Right cardiac atrium (tissue), 5 donors: ENCODE data around the gene STRIP1. TPM values are rescaled to one million over a fixed set of nuclear protein-coding genes. Genes with fewer than 3 reads are reported as not detected.
A peak's percentile ranks its signal among the peaks of the same experiment; 100 is the strongest.
"Not testable (repeated sequence)": the region's sequence is repeated elsewhere in the genome, so short reads cannot be mapped to it uniquely, and the experiment has no call there.

ENCODE experiments used
- ATAC-seq, 2 donors: fragments of 200-7000 bp; cut with Tn5 transposase; one replicate each; pipeline versions ENCODE4 v1.8.0 to v1.9.1; 2020; ENCODE audit warnings: moderate library complexity in 2 of 2, mild to moderate bottlenecking in 1 of 2
- DNase-seq, 3 donors: peaks; one replicate each; pipeline ENCODE4 v3.0.0-alpha.2; 2020
- H3K27ac ChIP-seq: one replicate; pipeline ENCODE4 v1.5.1; 2013; ENCODE audit warnings: mild to moderate bottlenecking, low read length, control low read depth, moderate library complexity
- H3K27me3 ChIP-seq: one replicate; pipeline ENCODE4 v1.6.1; 2013; ENCODE audit not compliant: control insufficient read depth, insufficient read depth
- H3K4me1 ChIP-seq: one replicate; pipeline ENCODE4 v1.6.1; 2013; ENCODE audit warnings: low read length; ENCODE audit not compliant: control insufficient read depth, insufficient read depth
- H3K4me3 ChIP-seq: one replicate; pipeline ENCODE4 v1.5.1; 2013; ENCODE audit warnings: low read length, control low read depth
- H3K9me3 ChIP-seq: one replicate; pipeline ENCODE4 v1.6.1; 2013; ENCODE audit warnings: low read length; ENCODE audit not compliant: control insufficient read depth
- whole genome bisulfite sequencing: extraction: QIAGEN DNeasy Blood & Tissue Kit; methylation state at CpG from one replicate; pipeline ENCODE4 v1.1.7; 2013; 5-methylcytosine and 5-hydroxymethylcytosine counted together
- intact Hi-C, 4 donors: fragments of 100-400 bp; cut with DNase I; formaldehyde crosslinking; loops; one replicate each; pipeline versions ENCODE4 v1.11.0 to v1.14.0; 2022 to 2023
- polyA plus RNA-seq: library from polyadenylated mRNA; stranded (reverse); fragments of 200-250 nt; gene quantifications from one replicate; pipeline ENCODE4 v1.2.3, GENCODE V29; 2013
- total RNA-seq, 4 donors: library from RNA; stranded (reverse); fragmentation: NEBNext Ultra II Directional; extraction: Animal tissue kit (Norgen Biotek cat#: 25700); gene quantifications; one replicate each; pipeline ENCODE4 v1.2.1, GENCODE V29; 2021
- donor health status: healthy with polysubstance abuse.
- donor health status: DM: no; HTN: yes; CAD: no.
- donor health status: DM: no; HTN: no; CAD: no.
- donor health status: DM: no; HTN: yes; CAD: no; lungs with severe emphysema.
- donor health status: DM: yes; HTN: yes; CAD: no.

STRIP1 gene
- total and polyA plus RNA-seq, 5 donors = 10.8 to 20.5 (median 18.6) TPM

- Histone ChIP-seq H3K27ac (no peak within 1 kb of the TSS), H3K4me1 (no peaks in the 10 kb centered on the region), H3K27me3 (no peaks in the 10 kb centered on the region), H3K4me3 (peak within 1 kb of the TSS; percentile 40), H3K9me3 (no peaks in the 10 kb centered on the region)
- 11% methylated on average over 27 of the region's 27 CpGs for WGBS
- intact Hi-C loops = no loop called here
- DNase-seq (no peak), ATAC-seq (no peak)
These were observed 36.3 kb downstream of the STRIP1 start, which contains the start of gene ALX3 for GRCh38 chr1:110070671-110071242. Gene ALX3 (minus strand): TSS chr1:110070672. CDS start chr1:110070612, 60 bp downstream.

DNA sequence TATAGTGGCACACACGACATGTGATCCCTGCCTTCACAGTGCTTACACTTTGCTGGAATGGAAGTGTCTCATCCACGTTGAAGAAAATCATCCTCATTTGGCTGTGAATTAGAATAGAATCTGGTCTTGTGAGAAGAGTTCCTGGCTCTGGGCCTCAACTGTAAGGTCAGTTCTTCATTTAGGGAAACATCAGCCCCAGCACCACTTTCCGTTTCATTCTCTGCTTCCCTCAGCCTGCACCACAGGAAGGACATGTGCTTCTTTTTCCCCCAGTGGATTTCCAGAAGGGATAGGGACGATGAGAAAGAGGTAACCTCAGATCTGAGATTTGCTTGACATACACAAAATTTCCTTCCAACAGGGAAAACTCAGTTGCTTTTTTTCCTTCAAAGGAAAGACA is 39.7 kb downstream of the STRIP1 start:
- DNase-seq = no peak
- Histone ChIP-seq H3K4me1 (no peaks in the 10 kb centered on the region), H3K27ac (no peak overlapping the region), H3K9me3 (no peaks in the 10 kb centered on the region), H3K4me3 (no peak overlapping the region), H3K27me3 (no peaks in the 10 kb centered on the region)
- intact Hi-C loops = no loop called here
- WGBS = 70% methylated on average over 4 of the region's 4 CpGs
- no peak for ATAC-seq

DNA sequence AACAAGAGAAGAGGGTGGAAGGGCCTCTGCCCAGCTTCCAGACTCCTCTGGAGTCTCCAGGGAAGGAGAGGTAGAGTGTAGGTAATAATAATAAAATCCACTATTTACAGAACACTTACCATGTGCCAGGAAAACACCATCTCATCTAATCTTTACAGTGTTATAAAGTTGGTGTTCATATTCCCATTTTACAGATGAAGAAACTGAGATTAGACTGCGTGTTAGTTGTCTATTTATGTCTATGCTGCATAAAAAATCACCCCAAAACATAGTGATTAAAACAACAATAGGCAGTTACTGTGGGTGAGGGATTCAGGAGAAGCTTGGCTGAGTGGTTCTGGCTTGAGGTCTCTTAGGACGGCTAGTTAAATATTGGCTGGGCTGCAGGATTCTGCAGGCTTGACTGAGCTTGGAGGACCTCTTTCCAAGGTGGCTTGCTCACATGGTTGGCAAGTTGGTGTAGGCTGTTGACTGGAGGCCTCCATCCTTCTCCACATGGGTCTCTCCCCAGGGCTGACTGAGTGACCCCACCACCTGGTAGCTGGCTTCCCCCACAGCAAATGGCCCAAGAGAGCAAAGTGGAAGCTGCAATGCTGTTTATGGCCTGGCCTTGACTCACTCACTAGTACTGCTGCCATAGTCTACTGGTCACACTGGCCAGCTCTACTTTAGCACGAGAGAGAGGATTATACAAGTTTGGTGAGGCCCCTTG is 42.5 kb downstream of the STRIP1 start:
- intact Hi-C loops = no loop called here
- no peak overlapping the region for H3K27ac ChIP-seq
- H3K27me3 ChIP-seq = no peaks in the 10 kb centered on the region
- no peaks in the 10 kb centered on the region for H3K4me1 ChIP-seq
- no peaks in the 10 kb centered on the region for H3K9me3 ChIP-seq
- no peak overlapping the region for H3K4me3 ChIP-seq
- ATAC-seq (no peak), DNase-seq (no peak)
- 83% methylated on average over 3 of the region's 3 CpGs for WGBS

DNA sequence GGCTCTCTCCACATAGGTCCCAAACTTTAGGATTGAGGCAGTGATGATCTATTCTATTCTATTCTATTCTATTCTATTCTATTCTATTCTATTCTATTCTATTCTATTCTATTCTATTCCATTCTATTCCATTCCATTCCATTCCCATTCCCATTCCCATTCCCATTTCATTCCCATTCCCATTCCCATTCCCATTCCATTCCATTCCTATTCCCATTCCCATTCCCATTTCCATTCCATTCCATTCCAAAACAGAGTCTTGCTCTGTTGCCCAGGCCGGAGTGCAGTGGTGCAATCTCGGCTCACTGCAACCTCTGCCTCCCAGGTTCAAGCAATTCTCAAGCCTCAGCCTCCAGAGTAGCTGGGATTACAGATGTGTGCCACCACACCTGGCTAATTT is 45.6 kb downstream of the STRIP1 start:
- H3K9me3 ChIP-seq, DNase-seq, H3K4me3 ChIP-seq, intact Hi-C loops, H3K27ac ChIP-seq, H3K4me1 ChIP-seq, ATAC-seq, H3K27me3 ChIP-seq: not testable (repeated sequence)
- WGBS = 95% methylated on average over 2 of the region's 2 CpGs

DNA sequence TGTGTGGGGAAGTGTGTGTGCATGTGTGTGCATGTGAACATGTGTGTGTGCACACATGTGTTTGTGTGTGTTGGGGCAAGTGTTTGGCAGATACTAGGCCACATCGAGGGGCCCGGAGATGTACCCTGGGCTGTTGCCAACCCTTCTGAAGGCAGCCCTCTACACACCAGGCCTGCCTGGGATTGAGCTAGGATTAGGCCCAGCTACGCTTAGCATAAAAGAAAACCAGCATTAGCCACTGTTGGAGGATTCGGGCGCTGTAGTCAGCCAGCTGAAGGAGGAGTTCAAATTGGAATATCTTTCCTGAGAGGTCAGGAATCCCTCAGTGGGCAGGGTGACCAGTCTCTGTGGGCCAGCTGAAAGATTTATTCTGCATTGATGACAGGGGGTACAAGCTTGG is 46.6 kb downstream of the STRIP1 start:
- no peak for ATAC-seq
- Histone ChIP-seq H3K4me1 (no peaks in the 10 kb centered on the region), H3K4me3 (no peak overlapping the region), H3K27me3 (no peaks in the 10 kb centered on the region), H3K9me3 (no peaks in the 10 kb centered on the region), H3K27ac (no peak overlapping the region)
- DNase-seq = no peak
- WGBS = 84% methylated on average over 5 of the region's 5 CpGs
- intact Hi-C loops = no loop called here

GRCh38 chr1:110082477-110082876 is 48.1 kb downstream of the STRIP1 start:
- intact Hi-C loops = no loop called here
- DNase-seq (no peak), ATAC-seq (no peak)
- no peak overlapping the region for H3K4me3 ChIP-seq
- WGBS = 87% methylated on average over 5 of the region's 5 CpGs
- no peak overlapping the region for H3K27ac ChIP-seq
- no peaks in the 10 kb centered on the region for H3K27me3 ChIP-seq
- H3K9me3 ChIP-seq = no peaks in the 10 kb centered on the region
- no peaks in the 10 kb centered on the region for H3K4me1 ChIP-seq

DNA sequence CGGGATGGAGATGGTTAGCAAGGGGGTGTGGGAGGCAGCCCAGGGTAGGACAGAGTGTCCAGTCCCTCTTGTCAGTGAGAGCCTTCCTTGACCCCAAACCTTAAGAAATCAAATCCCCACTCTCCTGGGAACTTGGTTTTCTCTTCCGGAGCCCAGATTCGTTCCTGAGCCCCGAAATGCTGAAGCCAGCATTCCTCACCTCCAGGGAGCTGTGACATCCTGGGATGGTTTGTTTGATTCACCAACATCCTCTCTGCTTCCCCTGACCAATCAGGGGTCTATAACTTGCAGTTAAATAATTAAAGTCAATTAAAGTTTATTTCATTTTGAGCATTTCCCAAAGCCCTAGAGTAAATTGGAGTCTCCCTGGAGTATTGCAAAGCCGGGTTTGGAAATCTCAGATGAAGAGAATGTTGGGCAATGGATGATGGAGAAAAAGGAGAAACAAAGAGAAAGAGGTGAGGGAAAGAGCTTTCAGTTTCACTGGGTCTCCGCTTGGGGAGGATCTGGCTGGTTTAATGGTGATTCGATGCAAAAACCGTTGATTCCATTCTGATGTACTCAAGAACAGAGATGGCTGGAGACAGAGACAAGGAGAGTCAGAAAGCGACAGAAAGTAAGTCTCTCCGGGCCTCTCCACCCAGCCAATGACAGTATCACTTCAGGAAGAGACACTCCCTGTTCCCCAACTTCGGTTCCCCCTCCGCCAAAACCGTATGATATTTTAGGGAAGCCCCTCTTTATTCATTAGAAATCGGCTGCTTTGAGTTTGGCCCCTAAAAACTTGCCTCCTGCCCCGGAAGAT is 48.8 kb downstream of the STRIP1 start:
- no peak for ATAC-seq
- Histone ChIP-seq H3K9me3 (no peaks in the 10 kb centered on the region), H3K27ac (no peak overlapping the region), H3K4me1 (no peaks in the 10 kb centered on the region), H3K4me3 (peak overlapping the region; percentile 44), H3K27me3 (no peaks in the 10 kb centered on the region)
- intact Hi-C loops = no loop called here
- no peak for DNase-seq
- WGBS = 30% methylated on average over 15 of the region's 15 CpGs

DNA sequence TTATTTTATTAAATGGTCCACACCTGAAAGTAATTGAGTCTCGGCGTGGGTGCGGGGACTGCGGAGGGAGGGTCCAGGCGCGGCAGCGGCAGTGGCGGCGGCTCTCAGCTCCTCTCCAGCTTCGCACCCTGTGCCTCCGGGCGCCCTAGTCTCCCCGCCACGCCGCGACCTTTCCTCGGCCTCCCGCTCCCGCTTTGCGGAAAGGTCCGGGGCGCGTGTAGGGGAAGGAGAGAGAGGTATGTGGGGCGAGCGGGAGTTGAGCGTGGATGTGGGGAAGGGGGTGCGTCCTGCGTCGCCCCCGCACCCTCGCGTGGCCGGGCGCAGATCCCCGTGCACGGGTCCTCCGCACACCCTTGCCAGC is 49.4 kb downstream of the STRIP1 start:
- H3K4me3 ChIP-seq = peak overlapping the region; percentile 44
- no peaks in the 10 kb centered on the region for H3K4me1 ChIP-seq
- ATAC-seq (peak; percentile 46 to 47), DNase-seq (peak in 1 of 3 donors; percentile 58)
- intact Hi-C loops = no loop called here
- 4% methylated on average over 37 of the region's 37 CpGs for WGBS
- no peak overlapping the region for H3K27ac ChIP-seq
- no peaks in the 10 kb centered on the region for H3K9me3 ChIP-seq
- no peaks in the 10 kb centered on the region for H3K27me3 ChIP-seq

DNA sequence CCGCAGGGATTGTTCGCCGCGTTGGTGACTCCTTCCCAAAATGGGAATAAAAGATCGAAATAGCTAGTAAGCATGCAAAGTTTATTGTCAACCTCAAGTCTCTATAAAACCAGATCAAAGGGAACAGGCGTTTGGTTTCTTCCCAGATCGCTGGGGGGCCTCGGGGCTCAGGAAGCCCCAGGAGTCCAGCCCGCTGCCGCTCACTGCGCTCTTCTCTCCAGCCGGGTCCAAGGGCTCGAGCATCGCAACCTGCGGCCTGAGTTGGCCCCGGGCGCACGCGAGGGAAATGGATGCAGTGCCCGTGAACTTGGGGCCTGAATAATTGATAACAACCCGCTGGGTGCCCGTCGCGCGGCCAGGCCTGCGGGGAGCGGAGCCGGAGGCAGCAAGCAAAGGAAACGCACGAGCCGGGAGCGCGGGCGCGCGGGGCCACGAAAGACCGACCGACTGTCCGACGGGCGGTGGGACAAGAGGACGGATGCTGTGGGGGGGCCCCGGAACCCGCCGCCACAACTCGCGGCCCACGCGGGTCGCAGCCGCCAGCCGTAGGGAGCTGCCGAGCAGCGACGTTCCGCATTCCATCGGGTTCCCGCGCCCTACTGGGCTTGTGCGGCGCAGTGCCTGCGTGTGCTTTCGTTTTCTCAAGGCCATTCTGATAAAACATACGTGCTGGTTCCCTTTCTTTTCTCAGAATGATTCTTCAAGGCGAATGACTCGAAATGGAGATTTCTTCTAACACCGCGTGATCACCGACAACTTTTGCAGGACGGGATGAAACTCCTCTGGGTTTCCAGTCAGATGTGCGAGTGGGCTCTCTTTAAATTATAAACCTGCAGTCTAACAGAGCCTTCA is 50.0 kb downstream of the STRIP1 start:
- H3K9me3 ChIP-seq = no peaks in the 10 kb centered on the region
- no peaks in the 10 kb centered on the region for H3K27me3 ChIP-seq
- ATAC-seq (peak; percentile 83 to 85), DNase-seq (peak; percentile 62 to 88 (median 83))
- H3K4me3 ChIP-seq = peak overlapping the region; percentile 44
- WGBS = 2% methylated on average over 72 of the region's 72 CpGs
- H3K4me1 ChIP-seq = no peaks in the 10 kb centered on the region
- intact Hi-C loops = no loop called here
- no peak overlapping the region for H3K27ac ChIP-seq

DNA sequence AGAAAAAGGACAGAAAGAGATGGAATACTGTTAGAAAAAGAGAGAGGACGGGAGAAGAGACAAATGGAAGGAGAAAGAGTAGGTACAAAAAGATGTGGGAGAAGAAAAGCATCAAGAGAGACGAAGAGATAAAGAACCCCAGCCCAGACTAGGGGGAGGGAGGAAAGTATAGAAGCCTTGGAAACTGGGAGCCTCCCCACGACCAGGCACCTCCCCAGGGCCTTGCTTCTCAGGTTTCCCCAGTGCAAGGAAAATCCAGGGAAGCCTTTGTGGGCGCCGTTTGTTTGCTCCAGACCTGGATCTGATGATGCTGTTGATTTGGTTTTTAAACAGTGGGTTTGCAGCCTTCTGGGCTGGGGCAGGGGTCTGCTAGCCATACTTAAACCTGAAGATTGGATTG is 51.2 kb downstream of the STRIP1 start:
- Histone ChIP-seq H3K4me3 (no peak overlapping the region), H3K27me3 (no peaks in the 10 kb centered on the region), H3K9me3 (no peaks in the 10 kb centered on the region), H3K27ac (no peak overlapping the region), H3K4me1 (no peaks in the 10 kb centered on the region)
- 87% methylated on average over 5 of the region's 5 CpGs for WGBS
- ATAC-seq (no peak), DNase-seq (no peak)
- intact Hi-C loops = no loop called here
